IMR-90 (cell line): ENCODE measurements around the gene EPC2.

Source experiments
- POLR2A ChIP-seq: IDR thresholded peaks from 2 replicates; pipeline ENCODE4 v1.6.1; 2012; ENCODE audit warnings: mild to moderate bottlenecking, low read depth, low read length
- TF ChIP-seq, protein P1 (sequence below): conservative IDR thresholded peaks from 2 replicates; pipeline ENCODE4 v1.5.1; 2012; ENCODE audit warnings: mild to moderate bottlenecking, low read depth, low read length, improper control_type of control experiment

DNA sequence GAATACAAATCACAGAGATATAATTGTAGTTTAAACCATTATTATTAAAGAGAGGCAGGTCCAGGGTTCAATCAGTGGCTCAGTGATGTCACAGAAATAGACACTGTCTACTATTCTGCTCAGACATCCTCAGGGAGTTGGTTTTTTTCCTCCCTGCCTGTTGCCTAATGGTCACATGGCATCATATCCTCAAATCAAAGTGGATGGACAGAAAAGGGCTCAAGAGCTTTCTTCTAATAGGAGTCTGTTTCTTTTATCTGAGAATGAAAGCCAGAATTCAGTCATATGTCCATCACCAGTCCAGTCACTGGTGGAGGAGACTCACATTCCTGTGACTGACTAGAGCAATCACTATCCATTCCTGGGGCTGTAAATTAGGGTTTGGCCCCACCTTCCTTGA, 27.9 kb upstream of the EPC2 start:
- TF ChIP-seq, protein P1, sequence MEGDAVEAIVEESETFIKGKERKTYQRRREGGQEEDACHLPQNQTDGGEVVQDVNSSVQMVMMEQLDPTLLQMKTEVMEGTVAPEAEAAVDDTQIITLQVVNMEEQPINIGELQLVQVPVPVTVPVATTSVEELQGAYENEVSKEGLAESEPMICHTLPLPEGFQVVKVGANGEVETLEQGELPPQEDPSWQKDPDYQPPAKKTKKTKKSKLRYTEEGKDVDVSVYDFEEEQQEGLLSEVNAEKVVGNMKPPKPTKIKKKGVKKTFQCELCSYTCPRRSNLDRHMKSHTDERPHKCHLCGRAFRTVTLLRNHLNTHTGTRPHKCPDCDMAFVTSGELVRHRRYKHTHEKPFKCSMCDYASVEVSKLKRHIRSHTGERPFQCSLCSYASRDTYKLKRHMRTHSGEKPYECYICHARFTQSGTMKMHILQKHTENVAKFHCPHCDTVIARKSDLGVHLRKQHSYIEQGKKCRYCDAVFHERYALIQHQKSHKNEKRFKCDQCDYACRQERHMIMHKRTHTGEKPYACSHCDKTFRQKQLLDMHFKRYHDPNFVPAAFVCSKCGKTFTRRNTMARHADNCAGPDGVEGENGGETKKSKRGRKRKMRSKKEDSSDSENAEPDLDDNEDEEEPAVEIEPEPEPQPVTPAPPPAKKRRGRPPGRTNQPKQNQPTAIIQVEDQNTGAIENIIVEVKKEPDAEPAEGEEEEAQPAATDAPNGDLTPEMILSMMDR, result no peak
- no peak for TF ChIP-seq POLR2A
